B cell (primary cell): ENCODE measurements around the gene SH3GLB2. TPM values are rescaled to one million over a fixed set of nuclear protein-coding genes. Genes with fewer than 3 reads are reported as not detected.

Experiments used
- ATAC-seq: fragments of 200-7000 bp; cut with Tn5 transposase; one replicate; pipeline ENCODE4 v1.10.0; 2021; ENCODE audit warnings: low read depth, mild to moderate bottlenecking, moderate number of reproducible peaks, moderate library complexity
- CTCF ChIA-PET: fragments of 350-600 bp; sonication (Branson Sonifier 250); formaldehyde crosslinking; loops from one replicate; lab custom pipeline; 2021; ENCODE audit warnings: antibody characterized with exemption, inconsistent platforms; lab: Charles Lee
- POLR2A ChIA-PET: fragments of 350-600 bp; sonication (Branson Sonifier 250); formaldehyde crosslinking; loops from one replicate; lab custom pipeline; 2021; ENCODE audit warnings: antibody characterized with exemption; lab: Charles Lee
- DNase-seq: peaks from one replicate; pipeline ENCODE4 v3.0.0; 2013
- H2AFZ ChIP-seq: 2 replicates; pipeline ENCODE4 v1.6.1; 2012; ENCODE audit warnings: mild to moderate bottlenecking, low read depth, low read length; ENCODE audit not compliant: insufficient read depth, poor library complexity, severe bottlenecking
- H3K27ac ChIP-seq, 2 donors: 1 replicate in 1 of 2; 2 replicates in 1 of 2; pipeline ENCODE4 v1.5.1; 2012 to 2013; ENCODE audit warnings: low read length in 2 of 2, mild to moderate bottlenecking in 2 of 2, moderate library complexity in 1 of 2
- H3K27me3 ChIP-seq, 4 experiments: fragments of 200-600 bp in 1 of 4; sonication (generic) in 1 of 4; replicated peaks in 1 of 4; 1 replicate in 2 of 4; 2 replicates in 2 of 4; pipeline versions ENCODE4 v1.6.1 to v1.7.0; 2013 to 2016; ENCODE audit warnings: low read length in 3 of 4, mild to moderate bottlenecking in 2 of 4, mixed read lengths in 1 of 4, moderate library complexity in 1 of 4; ENCODE audit not compliant: insufficient read depth in 4 of 4, control insufficient read depth in 3 of 4; ENCODE audit errors: control extremely low read depth in 1 of 4
- H3K36me3 ChIP-seq, 2 experiments: replicated peaks in 1 of 2; 1 replicate in 1 of 2; 2 replicates in 1 of 2; pipeline versions ENCODE4 v1.6.1 to v1.7.1; 2013; ENCODE audit warnings: low read length in 1 of 2; ENCODE audit not compliant: insufficient read depth in 2 of 2, control insufficient read depth in 1 of 2; ENCODE audit errors: control extremely low read depth in 1 of 2, extremely low read depth in 1 of 2
- H3K4me1 ChIP-seq, 2 donors: fragments of 200-600 bp in 1 of 2; sonication (generic) in 1 of 2; 1 replicate in 1 of 2; 2 replicates in 1 of 2; pipeline versions ENCODE4 v1.5.1 to v1.6.1; 2013 to 2017; ENCODE audit warnings: low read length in 2 of 2; ENCODE audit not compliant: control insufficient read depth in 2 of 2, insufficient read depth in 2 of 2
- H3K4me2 ChIP-seq: replicated peaks from 2 replicates; pipeline ENCODE3; 2012; ENCODE audit warnings: mild to moderate bottlenecking, low read depth, low read length; ENCODE audit not compliant: poor library complexity, severe bottlenecking
- H3K4me3 ChIP-seq, 5 experiments: fragments of 200-600 bp in 1 of 5; sonication (generic) in 1 of 5; 1 replicate in 3 of 5; 2 replicates in 2 of 5; pipeline versions ENCODE4 v1.5.1 to v1.7.0; 2011 to 2016; ENCODE audit warnings: low read length in 4 of 5, mild to moderate bottlenecking in 4 of 5, low read depth in 2 of 5, control low read depth in 1 of 5, moderate library complexity in 1 of 5; ENCODE audit not compliant: insufficient read depth in 1 of 5; ENCODE audit errors: control extremely low read depth in 1 of 5, extremely low read depth in 1 of 5
- H3K79me2 ChIP-seq: fragments of 200-600 bp; sonication (generic); one replicate; pipeline ENCODE4 v1.6.0; 2016; ENCODE audit warnings: low read length; ENCODE audit not compliant: control insufficient read depth, insufficient read depth
- H3K9ac ChIP-seq: fragments of 200-600 bp; sonication (generic); 2 replicates; pipeline ENCODE4 v1.6.1; 2017; ENCODE audit warnings: mild to moderate bottlenecking, low read length, moderate library complexity
- H3K9me3 ChIP-seq, 3 donors: one replicate each; pipeline versions ENCODE4 v1.6.1 to v1.7.1; 2013; ENCODE audit warnings: low read length in 2 of 3; ENCODE audit not compliant: control insufficient read depth in 2 of 3, insufficient read depth in 1 of 3; ENCODE audit errors: control extremely low read depth in 1 of 3
- H4K20me1 ChIP-seq: 2 replicates; pipeline ENCODE4 v1.6.0; 2012; ENCODE audit warnings: mild to moderate bottlenecking, low read length; ENCODE audit not compliant: insufficient read depth, control insufficient read depth, poor library complexity, severe bottlenecking
- H3K27ac Mint-ChIP-seq: one replicate; pipeline ENCODE4 v1.8.0; 2021; ENCODE audit warnings: mixed read lengths
- H3K27me3 Mint-ChIP-seq: one replicate; pipeline ENCODE4 v1.8.0; 2021; ENCODE audit warnings: mixed read lengths
- H3K4me1 Mint-ChIP-seq: one replicate; pipeline ENCODE4 v1.8.0; 2021; ENCODE audit warnings: mixed read lengths
- H3K4me3 Mint-ChIP-seq: one replicate; pipeline ENCODE4 v1.8.0; 2021; ENCODE audit warnings: mixed read lengths
- H3K9me3 Mint-ChIP-seq: one replicate; pipeline ENCODE4 v1.8.0; 2022; ENCODE audit warnings: mixed read lengths; ENCODE audit not compliant: insufficient read depth
- CTCF ChIP-seq: fragments of 200-600 bp; IDR thresholded peaks from one replicate; pipeline ENCODE4 v1.8.0; 2022; ENCODE audit warnings: antibody characterized with exemption, mild to moderate bottlenecking
- EZH2 ChIP-seq: IDR thresholded peaks from 2 replicates; pipeline ENCODE4 v1.6.1; 2012; ENCODE audit warnings: borderline replicate concordance, low read depth, mild to moderate bottlenecking, moderate library complexity, low read length; ENCODE audit not compliant: insufficient read depth, poor library complexity, severe bottlenecking
- WGBS: methylation state at CpG from one replicate; pipeline ENCODE4 v1.1.5; 2013; ENCODE audit warnings: missing lambda C conversion rate; ENCODE audit not compliant: insufficient coverage; 5-methylcytosine and 5-hydroxymethylcytosine counted together
- intact Hi-C: fragments of 100-400 bp; cut with micrococcal nuclease; formaldehyde crosslinking; loops from one replicate; pipeline ENCODE4 v1.10.0; 2022
- polyA plus RNA-seq: library from polyadenylated mRNA; depleted of rRNA; stranded (reverse); fragments of >200 nt; gene quantifications from 2 replicates; pipeline ENCODE4 v1.2.3, GENCODE V29; 2012
- total RNA-seq, 2 donors: library from RNA; stranded (reverse); fragments of 120-200 nt in 1 of 2; gene quantifications; 1 replicate in 1 of 2; 2 replicates in 1 of 2; pipeline versions ENCODE4 v1.2.3 to v1.2.4, GENCODE V29; 2013 to 2022

The SH3GLB2 gene
- total and polyA plus RNA-seq, 2 donors (not counting 1 experiment from before 2014, with no cell fraction given), result 110 to 176 TPM

GRCh38 chr9:129072171-129072570 is 44.0 kb upstream of the SH3GLB2 start:
- no peak overlapping the region for H2AFZ ChIP-seq
- no peak overlapping the region for H3K27ac ChIP-seq
- H3K27me3 Mint-ChIP-seq, result no peaks in the 10 kb centered on the region
- H3K4me3 ChIP-seq, result no peak overlapping the region
- no peak for DNase-seq
- H3K9me3 ChIP-seq, result no peaks in the 10 kb centered on the region
- H3K36me3 ChIP-seq, result peaks cover 0 to 3% of the 10 kb centered on the region in 2 experiments
- H3K4me1 Mint-ChIP-seq, result peaks cover 25% of the 10 kb centered on the region
- H3K4me3 Mint-ChIP-seq, result no peak overlapping the region
- H3K79me2 ChIP-seq, result no peaks in the 10 kb centered on the region
- no peaks in the 10 kb centered on the region for H3K9me3 Mint-ChIP-seq
- H3K27me3 ChIP-seq, result no peaks in the 10 kb centered on the region
- 86% methylated on average over 7 of the region's 9 CpGs for WGBS
- no peak for ATAC-seq
- H3K4me2 ChIP-seq, result no peak overlapping the region
- peaks cover 25 to 37% of the 10 kb centered on the region in 2 donors for H3K4me1 ChIP-seq
- ChIA-PET CTCF (no interaction called here), POLR2A (interaction anchor here (0.6 kb wide), 1 partner anchor 849 kb away, joined by 3 read pairs; no protein-coding TSS in a partner anchor)
- H4K20me1 ChIP-seq, result no peaks in the 10 kb centered on the region
- TF ChIP-seq CTCF (no peak), EZH2 (no peak)
- H3K9ac ChIP-seq, result no peak overlapping the region
- H3K27ac Mint-ChIP-seq, result peak overlapping the region; percentile 75
- intact Hi-C loops, result no loop called here

- H3K4me2 ChIP-seq, result no peak overlapping the region
- ChIA-PET CTCF (no interaction called here), POLR2A (no interaction called here)
- 59% methylated on average over 8 of the region's 10 CpGs for WGBS
- TF ChIP-seq CTCF, result no peak
- no peak for TF ChIP-seq EZH2
- no peaks in the 10 kb centered on the region for H3K79me2 ChIP-seq
- H3K4me3 ChIP-seq, result no peak overlapping the region
- H3K9me3 ChIP-seq, result no peaks in the 10 kb centered on the region
- peaks cover 25% of the 10 kb centered on the region for H3K4me1 Mint-ChIP-seq
- peak overlapping the region; percentile 75 for H3K27ac Mint-ChIP-seq
- intact Hi-C loops, result no loop called here
- H3K4me3 Mint-ChIP-seq, result no peak overlapping the region
- H3K9me3 Mint-ChIP-seq, result no peaks in the 10 kb centered on the region
- no peaks in the 10 kb centered on the region for H3K27me3 Mint-ChIP-seq
- peaks cover 25 to 37% of the 10 kb centered on the region in 2 donors for H3K4me1 ChIP-seq
- no peaks in the 10 kb centered on the region for H4K20me1 ChIP-seq
- ATAC-seq (no peak), DNase-seq (no peak)
- H2AFZ ChIP-seq, result no peak overlapping the region
- peaks cover 0 to 3% of the 10 kb centered on the region in 2 experiments for H3K36me3 ChIP-seq
- H3K27me3 ChIP-seq, result no peaks in the 10 kb centered on the region
- no peak overlapping the region for H3K9ac ChIP-seq
- H3K27ac ChIP-seq, result peak overlapping the region in 1 of 2 donors; percentile 6
Observed at GRCh38 chr9:129071526-129072126, 43.5 kb upstream of the SH3GLB2 start.
